Measurements from ENCODE around the gene EPHA6. TPM values are rescaled to one million over a fixed set of nuclear protein-coding genes. Genes with fewer than 3 reads are reported as not detected.

The EPHA6 gene
- polyA plus RNA-seq (ENCODE audit: low read depth in 6 of 6), result not detected

GRCh38 chr3:96813820-96814650 is at the start of gene EPHA6:
Gene EPHA6, plus strand, starts transcription at chr3:96814594.
- DNase-seq (no peak), ATAC-seq (ENCODE audit: low read depth in 2 of 2) (peak in 1 of 2 donors; percentile 5)
- Mint-ChIP-seq H3K4me1 (peaks cover 6 to 8% (median 7%) of the 10 kb centered on the region in 3 donors), H3K9me3 (peaks cover 0 to 6% (median 2%) of the 10 kb centered on the region in 7 donors), H3K36me3 (peaks cover 0 to 6% of the 10 kb centered on the region in 2 donors), H3K4me3 (peak within 1 kb of the TSS in 7 of 8 donors; percentile 42 to 80 (median 66)), H3K27ac (no peak within 1 kb of the TSS), H3K27me3 (peaks cover 22 to 30% (median 29%) of the 10 kb centered on the region in 3 donors)

- Mint-ChIP-seq H3K9me3 (peaks cover 10 to 25% (median 21%) of the 10 kb centered on the region in 7 donors), H3K27me3 (no peaks in the 10 kb centered on the region), H3K4me3 (no peak overlapping the region), H3K36me3 (no peaks in the 10 kb centered on the region), H3K27ac (no peak overlapping the region), H3K4me1 (no peaks in the 10 kb centered on the region)
- ATAC-seq (ENCODE audit: low read depth in 2 of 2), result no peak
- DNase-seq, result no peak
These were observed 37.6 kb upstream of the EPHA6 start for GRCh38 chr3:96776818-96777217.

DNA sequence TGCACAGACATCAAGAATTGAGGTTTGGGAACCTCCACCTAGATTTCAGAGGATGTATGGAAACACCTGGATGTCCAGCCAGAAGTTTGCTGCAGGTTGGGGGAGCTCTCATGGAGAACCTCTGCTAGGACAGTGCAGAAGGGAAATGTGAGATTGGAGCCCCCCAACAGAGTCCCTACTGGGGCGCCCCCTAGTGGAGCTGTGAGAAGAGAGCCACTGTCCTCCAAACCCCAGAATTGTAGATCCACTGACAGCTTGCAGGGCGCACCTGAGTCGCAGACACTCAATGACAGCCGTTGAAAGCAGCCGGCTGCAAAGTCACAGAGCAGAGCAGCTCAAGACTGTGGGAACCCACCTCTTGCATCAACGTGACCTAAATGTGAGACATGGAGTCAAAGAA is 34.6 kb upstream of the EPHA6 start:
- no peak overlapping the region for H3K4me3 Mint-ChIP-seq
- H3K27me3 Mint-ChIP-seq, result no peaks in the 10 kb centered on the region

GRCh38 chr3:96796101-96796500 is 18.3 kb upstream of the EPHA6 start:
- Mint-ChIP-seq H3K27me3 (no peaks in the 10 kb centered on the region), H3K27ac (no peak overlapping the region), H3K4me3 (no peak overlapping the region)

More for the DNA sequence above, 34.6 kb upstream of the EPHA6 start:
- Mint-ChIP-seq H3K4me1 (no peaks in the 10 kb centered on the region), H3K36me3 (no peaks in the 10 kb centered on the region), H3K27ac (no peak overlapping the region), H3K9me3 (peaks cover 5 to 17% (median 11%) of the 10 kb centered on the region in 7 donors)
- DNase-seq, result no peak
- no peak for ATAC-seq (ENCODE audit: low read depth in 2 of 2)

GRCh38 chr3:96803870-96804269 is 10.5 kb upstream of the EPHA6 start:
- no peak for ATAC-seq (ENCODE audit: low read depth in 2 of 2)
- Mint-ChIP-seq H3K36me3 (no peaks in the 10 kb centered on the region), H3K27ac (no peak overlapping the region), H3K27me3 (no peaks in the 10 kb centered on the region), H3K9me3 (peaks cover 0 to 9% (median 2%) of the 10 kb centered on the region in 7 donors), H3K4me1 (no peaks in the 10 kb centered on the region), H3K4me3 (no peak overlapping the region)
- no peak for DNase-seq

More at GRCh38 chr3:96796101-96796500, 18.3 kb upstream of the EPHA6 start:
- peaks cover 0 to 19% (median 0%) of the 10 kb centered on the region in 7 donors for H3K9me3 Mint-ChIP-seq
- H3K36me3 Mint-ChIP-seq, result no peaks in the 10 kb centered on the region
- no peak for ATAC-seq (ENCODE audit: low read depth in 2 of 2)
- DNase-seq, result no peak
- no peaks in the 10 kb centered on the region for H3K4me1 Mint-ChIP-seq

DNA sequence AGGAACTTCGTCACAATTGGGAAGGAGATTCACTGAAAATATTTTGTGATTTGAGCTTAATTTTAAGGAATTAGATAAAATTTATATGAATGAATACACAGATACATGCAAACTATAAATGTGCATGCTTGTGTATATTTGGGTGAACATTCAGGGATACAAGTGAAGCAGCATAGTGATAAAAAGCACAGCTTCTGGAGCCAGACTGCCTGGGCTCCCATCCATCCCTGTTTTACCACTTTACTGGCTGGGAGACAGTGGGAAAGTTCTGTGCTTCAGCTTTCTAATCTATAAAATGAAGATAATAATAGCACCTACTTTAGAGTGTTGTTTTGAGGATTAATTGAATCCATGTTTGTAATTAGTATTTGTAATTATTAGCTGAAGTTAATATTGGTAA is 8.1 kb upstream of the EPHA6 start:
- Mint-ChIP-seq H3K4me1 (no peaks in the 10 kb centered on the region), H3K4me3 (no peak overlapping the region), H3K27me3 (peaks cover 0 to under 1% (median 0%) of the 10 kb centered on the region in 3 donors), H3K9me3 (peaks cover 0 to 5% (median 0%) of the 10 kb centered on the region in 7 donors), H3K27ac (no peak overlapping the region), H3K36me3 (no peaks in the 10 kb centered on the region)
- ATAC-seq (ENCODE audit: low read depth in 2 of 2) (no peak), DNase-seq (no peak)

- ATAC-seq (ENCODE audit: low read depth in 2 of 2), result peak; percentile 56 to 70
- Mint-ChIP-seq H3K4me1 (peaks cover 6 to 8% (median 7%) of the 10 kb centered on the region in 3 donors), H3K4me3 (peak overlapping the region in 7 of 8 donors; percentile 48 to 86 (median 59)), H3K27ac (no peak overlapping the region), H3K9me3 (peaks cover 0 to 6% (median 2%) of the 10 kb centered on the region in 7 donors), H3K36me3 (peaks cover 0 to 6% of the 10 kb centered on the region in 2 donors), H3K27me3 (peaks cover 22 to 30% (median 29%) of the 10 kb centered on the region in 3 donors)
- DNase-seq, result no peak
These were observed 1.1 kb upstream of the EPHA6 start for GRCh38 chr3:96813134-96813819.

DNA sequence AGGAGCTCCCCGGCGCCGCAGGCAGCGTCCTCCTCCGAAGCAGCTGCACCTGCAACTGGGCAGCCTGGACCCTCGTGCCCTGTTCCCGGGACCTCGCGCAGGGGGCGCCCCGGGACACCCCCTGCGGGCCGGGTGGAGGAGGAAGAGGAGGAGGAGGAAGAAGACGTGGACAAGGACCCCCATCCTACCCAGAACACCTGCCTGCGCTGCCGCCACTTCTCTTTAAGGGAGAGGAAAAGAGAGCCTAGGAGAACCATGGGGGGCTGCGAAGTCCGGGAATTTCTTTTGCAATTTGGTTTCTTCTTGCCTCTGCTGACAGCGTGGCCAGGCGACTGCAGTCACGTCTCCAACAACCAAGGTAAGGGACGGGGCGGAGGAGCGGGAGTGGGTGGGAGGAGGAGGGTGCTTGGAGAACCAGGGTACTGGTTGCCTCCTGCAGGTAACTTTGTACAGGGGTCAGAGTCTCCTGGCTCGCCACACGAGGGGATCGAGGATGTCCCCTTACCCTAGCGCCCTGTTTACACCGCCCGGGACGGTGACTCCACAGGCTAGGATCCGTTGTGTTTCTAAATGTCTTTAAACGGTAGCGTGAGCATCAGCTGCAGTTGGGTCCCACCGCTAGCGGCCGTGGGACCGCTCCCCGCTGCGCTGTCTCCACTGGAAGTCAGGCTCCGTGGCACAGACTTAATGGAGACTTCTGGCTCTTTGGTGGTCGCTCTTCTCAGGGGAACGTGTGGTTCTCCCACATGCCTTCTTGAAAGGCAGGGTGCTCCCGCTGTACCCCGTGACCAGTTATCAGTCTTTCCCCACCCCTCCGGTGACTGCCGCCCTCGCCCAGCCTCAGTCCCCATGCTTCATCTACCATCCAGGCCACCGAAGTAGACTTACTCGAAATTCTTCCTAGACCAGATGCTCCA is 515 bp downstream of the EPHA6 start:
- H3K4me3 Mint-ChIP-seq, result peak overlapping the region in 6 of 8 donors; percentile 22 to 77 (median 59)
- peaks cover 22 to 30% (median 29%) of the 10 kb centered on the region in 3 donors for H3K27me3 Mint-ChIP-seq
- no peak for DNase-seq
- H3K9me3 Mint-ChIP-seq, result peaks cover 0 to 8% (median 2%) of the 10 kb centered on the region in 7 donors
- no peak for ATAC-seq (ENCODE audit: low read depth in 2 of 2)
- H3K27ac Mint-ChIP-seq, result no peak overlapping the region
- H3K36me3 Mint-ChIP-seq, result peaks cover 0 to 6% of the 10 kb centered on the region in 2 donors
- peaks cover 6 to 8% (median 7%) of the 10 kb centered on the region in 3 donors for H3K4me1 Mint-ChIP-seq

DNA sequence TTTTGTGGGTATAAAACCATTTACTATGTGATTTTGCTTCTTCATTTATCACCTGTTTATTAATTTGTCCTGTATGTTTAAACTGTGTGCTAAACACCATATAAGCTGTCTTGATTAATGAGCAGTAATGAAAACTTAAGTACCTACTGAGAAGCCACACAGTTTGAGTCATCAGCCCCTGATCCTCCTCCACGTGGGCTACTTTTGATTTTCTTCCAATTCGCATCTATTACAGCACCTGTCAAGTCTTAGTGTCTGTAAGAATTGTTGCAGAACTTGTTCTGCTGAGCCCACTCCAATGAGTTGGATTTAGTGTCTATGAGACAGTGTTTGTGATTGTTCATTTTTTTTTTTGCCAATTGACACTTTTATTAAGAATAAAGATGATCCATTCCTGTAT is 16.8 kb downstream of the EPHA6 start:
- peaks cover 0 to 4% (median 0%) of the 10 kb centered on the region in 7 donors for H3K9me3 Mint-ChIP-seq
- DNase-seq (no peak), ATAC-seq (ENCODE audit: low read depth in 2 of 2) (no peak)
- no peak overlapping the region for H3K4me3 Mint-ChIP-seq
- no peak overlapping the region for H3K27ac Mint-ChIP-seq
- no peaks in the 10 kb centered on the region for H3K27me3 Mint-ChIP-seq
- no peaks in the 10 kb centered on the region for H3K4me1 Mint-ChIP-seq
- H3K36me3 Mint-ChIP-seq, result no peaks in the 10 kb centered on the region

DNA sequence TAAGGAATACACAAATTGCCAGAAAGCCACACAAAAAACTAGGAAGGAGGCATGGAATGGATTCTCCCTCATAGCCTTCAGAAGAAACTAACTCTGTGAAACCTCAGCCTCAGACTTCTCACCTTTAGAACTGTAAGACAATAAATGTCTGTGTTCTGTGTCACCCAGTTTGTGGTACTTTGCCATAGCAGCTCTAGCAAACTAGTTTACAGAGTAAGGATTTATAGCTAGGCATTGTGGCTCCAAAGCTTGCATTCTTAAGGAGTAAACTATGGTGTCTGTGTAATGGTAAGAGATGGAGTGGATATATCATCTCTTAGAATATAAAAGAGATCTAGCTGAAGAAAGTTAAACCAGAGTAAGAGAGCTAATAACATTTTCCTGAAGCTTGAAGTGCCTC is 18.9 kb downstream of the EPHA6 start:
- Mint-ChIP-seq H3K36me3 (no peaks in the 10 kb centered on the region), H3K4me1 (no peaks in the 10 kb centered on the region), H3K4me3 (no peak overlapping the region), H3K9me3 (peaks cover 0 to 5% (median 0%) of the 10 kb centered on the region in 7 donors), H3K27me3 (no peaks in the 10 kb centered on the region), H3K27ac (no peak overlapping the region)
- no peak for DNase-seq
- ATAC-seq (ENCODE audit: low read depth in 2 of 2), result no peak

GRCh38 chr3:96836153-96836915 is 21.9 kb downstream of the EPHA6 start:
- Mint-ChIP-seq H3K27ac (no peak overlapping the region), H3K4me3 (no peak overlapping the region), H3K36me3 (no peaks in the 10 kb centered on the region), H3K27me3 (no peaks in the 10 kb centered on the region), H3K9me3 (peaks cover 0 to 5% (median 4%) of the 10 kb centered on the region in 7 donors), H3K4me1 (no peaks in the 10 kb centered on the region)
- DNase-seq, result no peak
- no peak for ATAC-seq (ENCODE audit: low read depth in 2 of 2)

- Mint-ChIP-seq H3K4me1 (no peaks in the 10 kb centered on the region), H3K9me3 (peaks cover 0 to 5% (median 2%) of the 10 kb centered on the region in 7 donors), H3K36me3 (no peaks in the 10 kb centered on the region), H3K27ac (no peak overlapping the region), H3K27me3 (no peaks in the 10 kb centered on the region), H3K4me3 (no peak overlapping the region)
- ATAC-seq (ENCODE audit: low read depth in 2 of 2) (no peak), DNase-seq (no peak)
These were observed 29.3 kb downstream of the EPHA6 start for GRCh38 chr3:96843505-96844203.
